BLaER1 (cell line): ENCODE results near the gene TOMM40.
A peak's percentile ranks its signal among the peaks of the same experiment; 100 is the strongest.

Experiments
- H3K27ac ChIP-seq: shearing (Covaris generic); formaldehyde crosslinking; 2 replicates; pipeline ENCODE4 v1.8.1; 2022
- H3K27me3 ChIP-seq: shearing (Covaris generic); formaldehyde crosslinking; 2 replicates; pipeline ENCODE4 v1.8.1; 2022
- H3K36me3 ChIP-seq: shearing (Covaris generic); formaldehyde crosslinking; 2 replicates; pipeline ENCODE4 v1.8.1; 2022
- H3K4me1 ChIP-seq: shearing (Covaris generic); formaldehyde crosslinking; 2 replicates; pipeline ENCODE4 v1.8.1; 2022
- H3K4me2 ChIP-seq: shearing (Covaris generic); formaldehyde crosslinking; 2 replicates; pipeline ENCODE4 v1.8.1; 2022
- H3K4me3 ChIP-seq: shearing (Covaris generic); formaldehyde crosslinking; 2 replicates; pipeline ENCODE4 v1.8.1; 2022
- H3K9ac ChIP-seq: shearing (Covaris generic); formaldehyde crosslinking; 2 replicates; pipeline ENCODE4 v1.8.1; 2022
- H3K9me3 ChIP-seq: shearing (Covaris generic); formaldehyde crosslinking; 2 replicates; pipeline ENCODE4 v1.8.1; 2022
- H4K20me1 ChIP-seq: shearing (Covaris generic); formaldehyde crosslinking; 2 replicates; pipeline ENCODE4 v1.8.1; 2022
- Cebpa-rat ChIP-seq: shearing (Covaris generic); IDR thresholded peaks from 2 replicates; pipeline ENCODE4 v1.8.1; 2022

Gene TOMM40

DNA sequence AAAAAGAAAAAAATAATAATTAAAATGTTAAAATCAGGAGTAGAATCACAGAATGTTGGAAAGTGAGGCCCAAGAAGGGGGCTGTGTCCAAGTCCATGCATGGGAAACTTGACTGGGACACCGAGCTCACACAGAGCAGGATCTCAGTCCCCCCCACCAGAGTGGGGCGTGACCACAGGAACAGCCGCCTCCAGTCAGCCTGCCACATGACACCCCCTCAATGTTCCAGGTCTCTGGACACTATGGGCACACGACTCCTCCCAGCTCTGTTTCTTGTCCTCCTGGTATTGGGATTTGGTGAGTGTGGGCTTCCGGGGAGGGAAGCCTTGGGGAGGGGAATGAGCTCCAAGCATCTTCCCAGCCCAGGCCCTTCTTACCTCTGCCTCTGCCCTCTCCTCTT, 57.2 kb downstream of the TOMM40 start:
- H3K4me1 ChIP-seq: peaks cover 31% of the 10 kb centered on the region
- peak overlapping the region; percentile 64; the same call in 1 of the 2 replicates for H3K4me2 ChIP-seq
- H3K27me3 ChIP-seq: no peaks in the 10 kb centered on the region
- no peak overlapping the region for H3K4me3 ChIP-seq
- no peaks in the 10 kb centered on the region for H4K20me1 ChIP-seq
- TF ChIP-seq Cebpa-rat: no peak
- H3K36me3 ChIP-seq: peaks cover 5% of the 10 kb centered on the region; the same call in 1 of the 2 replicates
- no peaks in the 10 kb centered on the region for H3K9me3 ChIP-seq
- no peak overlapping the region for H3K9ac ChIP-seq
- H3K27ac ChIP-seq: no peak overlapping the region

DNA sequence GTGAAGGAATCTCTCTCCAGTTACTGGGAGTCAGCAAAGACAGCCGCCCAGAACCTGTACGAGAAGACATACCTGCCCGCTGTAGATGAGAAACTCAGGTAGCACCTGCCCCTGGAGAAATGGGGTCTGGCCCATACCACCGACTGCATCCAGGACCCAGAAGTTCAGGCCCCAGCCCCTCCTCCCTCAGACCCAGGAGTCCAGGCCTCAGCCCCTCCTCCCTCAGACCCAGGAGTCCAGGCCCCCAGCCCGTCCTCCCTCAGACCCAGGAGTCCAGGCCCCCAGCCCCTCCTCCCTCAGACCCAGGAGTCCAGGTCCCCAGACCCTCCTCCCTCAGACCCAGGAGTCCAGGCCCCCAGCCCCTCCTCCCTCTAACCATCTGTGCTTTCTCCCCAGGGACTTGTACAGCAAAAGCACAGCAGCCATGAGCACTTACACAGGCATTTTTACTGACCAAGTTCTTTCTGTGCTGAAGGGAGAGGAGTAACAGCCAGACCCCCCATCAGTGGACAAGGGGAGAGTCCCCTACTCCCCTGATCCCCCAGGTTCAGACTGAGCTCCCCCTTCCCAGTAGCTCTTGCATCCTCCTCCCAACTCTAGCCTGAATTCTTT, 57.8 kb downstream of the TOMM40 start:
- H3K36me3 ChIP-seq: peaks cover 5% of the 10 kb centered on the region; the same call in 1 of the 2 replicates
- peak overlapping the region; percentile 68 for H3K9ac ChIP-seq
- H3K4me1 ChIP-seq: peaks cover 31% of the 10 kb centered on the region
- peak overlapping the region; percentile 64 for H3K4me2 ChIP-seq
- no peaks in the 10 kb centered on the region for H3K27me3 ChIP-seq
- no peaks in the 10 kb centered on the region for H4K20me1 ChIP-seq
- no peak for TF ChIP-seq Cebpa-rat
- H3K27ac ChIP-seq: peak overlapping the region; percentile 65
- H3K9me3 ChIP-seq: no peaks in the 10 kb centered on the region
- H3K4me3 ChIP-seq: no peak overlapping the region

DNA sequence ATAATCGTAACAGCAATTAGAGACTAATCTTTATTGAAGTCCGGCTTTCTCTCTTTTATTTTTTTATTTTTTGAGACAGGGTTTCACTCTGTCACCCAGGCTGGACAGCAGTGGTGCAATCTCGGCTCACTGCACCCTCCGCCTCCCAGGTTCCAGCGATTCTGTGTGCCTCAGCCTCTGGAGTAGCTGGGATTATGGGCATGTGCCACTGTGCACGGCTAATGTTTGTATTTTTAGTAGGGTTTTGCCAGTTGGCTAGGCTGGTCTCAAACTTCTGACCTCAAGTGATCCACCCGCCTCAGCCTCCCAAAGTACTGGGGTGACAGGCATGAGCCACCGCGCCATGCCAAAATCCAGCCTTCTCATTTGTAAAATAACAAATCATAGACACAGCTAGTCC, 58.5 kb downstream of the TOMM40 start:
- Histone ChIP-seq H3K4me2 (peak overlapping the region; percentile 64), H3K4me3 (no peak overlapping the region), H3K4me1 (peaks cover 30% of the 10 kb centered on the region), H3K9me3 (no peaks in the 10 kb centered on the region), H3K27ac (peak overlapping the region; percentile 65), H4K20me1 (no peaks in the 10 kb centered on the region), H3K9ac (peak overlapping the region; percentile 68), H3K36me3 (peaks cover 5% of the 10 kb centered on the region; the same call in 1 of the 2 replicates), H3K27me3 (no peaks in the 10 kb centered on the region)
- no peak for TF ChIP-seq Cebpa-rat

DNA sequence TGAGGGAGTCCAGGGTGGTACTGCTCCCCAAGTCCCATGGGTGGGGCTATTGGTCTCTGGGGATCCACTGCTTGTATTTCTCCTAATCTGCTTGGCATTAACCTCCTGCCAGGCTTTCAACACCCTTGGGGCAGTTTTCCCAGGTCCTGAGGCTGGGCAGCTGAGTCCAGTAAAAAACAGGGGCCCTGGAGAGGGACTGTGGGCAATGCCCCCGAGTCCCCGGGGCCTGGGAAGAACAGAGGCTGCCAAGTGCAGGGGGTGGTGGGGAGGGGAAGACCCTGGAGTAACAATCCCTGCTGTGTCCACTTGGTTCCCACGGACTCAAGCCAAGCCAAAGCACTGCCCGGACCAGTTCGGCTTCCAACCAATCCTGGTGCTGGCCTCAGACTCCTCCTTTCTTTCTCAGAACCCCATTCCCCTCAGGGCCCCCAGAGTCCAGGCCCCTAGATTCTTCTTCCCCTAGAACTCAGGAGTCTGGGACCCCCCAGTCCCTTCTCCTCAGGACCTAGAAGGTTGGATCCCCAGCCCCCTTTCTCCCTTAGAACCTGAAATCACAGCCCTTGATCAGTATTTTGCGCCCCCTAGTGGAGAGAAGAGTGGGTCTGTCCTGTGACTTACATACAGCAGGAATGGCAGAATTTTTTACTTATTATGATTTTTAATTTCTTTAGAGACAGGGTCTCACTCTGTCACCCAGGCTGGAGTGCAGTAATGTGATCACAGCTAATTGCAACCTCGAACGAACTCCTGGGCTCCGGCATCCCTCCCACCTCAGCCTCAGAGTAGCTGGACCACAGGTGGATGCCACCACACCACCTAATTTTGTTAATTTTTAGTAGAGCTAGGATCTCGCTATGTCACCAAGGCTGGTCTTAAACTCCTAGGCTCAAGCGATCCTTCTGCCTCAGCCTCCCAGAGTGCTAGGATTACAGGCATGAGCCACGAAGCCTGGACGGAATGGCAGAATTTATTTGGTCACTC, 60.4 kb downstream of the TOMM40 start:
- H3K27ac ChIP-seq: no peak overlapping the region
- peaks cover 12% of the 10 kb centered on the region for H4K20me1 ChIP-seq
- H3K9me3 ChIP-seq: no peaks in the 10 kb centered on the region
- no peak overlapping the region for H3K4me2 ChIP-seq
- H3K36me3 ChIP-seq: peaks cover 5% of the 10 kb centered on the region; the same call in 1 of the 2 replicates
- H3K4me1 ChIP-seq: peaks cover 36% of the 10 kb centered on the region
- H3K9ac ChIP-seq: no peak overlapping the region
- no peak for TF ChIP-seq Cebpa-rat
- no peak overlapping the region for H3K4me3 ChIP-seq
- H3K27me3 ChIP-seq: no peaks in the 10 kb centered on the region
